A673 (cell line): ENCODE results near the gene BMP4.

ENCODE experiments used
- EZH2 ChIP-seq: fragments of 200-600 bp; sonication (generic); IDR thresholded peaks from 2 replicates; pipeline ENCODE4 v1.6.1; 2017; ENCODE audit warnings: borderline replicate concordance, low read depth, mild to moderate bottlenecking, mixed read lengths, antibody characterized with exemption, low read length; ENCODE audit not compliant: poor library complexity, severe bottlenecking
- TF ChIP-seq, protein P1 (sequence below): fragments of 300-800, 200-600 bp; sonication (generic); conservative IDR thresholded peaks from 2 replicates; pipeline ENCODE4 v1.5.1; 2017; ENCODE audit warnings: low read depth, mild to moderate bottlenecking, antibody characterized with exemption, low read length, moderate library complexity, mixed read lengths

DNA sequence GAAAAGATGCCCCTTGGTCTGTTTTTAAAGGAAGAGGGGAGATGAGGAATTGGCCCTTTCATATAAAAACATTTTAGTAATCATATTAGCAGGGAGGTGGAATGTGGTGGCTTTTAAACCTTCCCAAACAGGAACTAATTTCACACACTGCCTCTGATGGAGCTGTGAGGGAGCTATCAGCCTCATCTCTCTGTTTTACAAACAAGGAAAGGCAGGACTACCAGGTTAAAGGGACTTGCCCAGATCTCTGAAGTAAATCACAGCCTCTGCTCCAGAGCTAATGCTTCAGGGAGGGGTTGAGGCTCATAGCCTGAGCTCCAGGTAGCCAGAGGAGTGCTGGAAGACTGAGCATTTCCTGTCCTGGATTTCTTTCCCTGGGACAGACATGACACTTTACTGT, 1.1 kb upstream of the BMP4 start:
- TF ChIP-seq EZH2: no peak
- TF ChIP-seq, protein P1, sequence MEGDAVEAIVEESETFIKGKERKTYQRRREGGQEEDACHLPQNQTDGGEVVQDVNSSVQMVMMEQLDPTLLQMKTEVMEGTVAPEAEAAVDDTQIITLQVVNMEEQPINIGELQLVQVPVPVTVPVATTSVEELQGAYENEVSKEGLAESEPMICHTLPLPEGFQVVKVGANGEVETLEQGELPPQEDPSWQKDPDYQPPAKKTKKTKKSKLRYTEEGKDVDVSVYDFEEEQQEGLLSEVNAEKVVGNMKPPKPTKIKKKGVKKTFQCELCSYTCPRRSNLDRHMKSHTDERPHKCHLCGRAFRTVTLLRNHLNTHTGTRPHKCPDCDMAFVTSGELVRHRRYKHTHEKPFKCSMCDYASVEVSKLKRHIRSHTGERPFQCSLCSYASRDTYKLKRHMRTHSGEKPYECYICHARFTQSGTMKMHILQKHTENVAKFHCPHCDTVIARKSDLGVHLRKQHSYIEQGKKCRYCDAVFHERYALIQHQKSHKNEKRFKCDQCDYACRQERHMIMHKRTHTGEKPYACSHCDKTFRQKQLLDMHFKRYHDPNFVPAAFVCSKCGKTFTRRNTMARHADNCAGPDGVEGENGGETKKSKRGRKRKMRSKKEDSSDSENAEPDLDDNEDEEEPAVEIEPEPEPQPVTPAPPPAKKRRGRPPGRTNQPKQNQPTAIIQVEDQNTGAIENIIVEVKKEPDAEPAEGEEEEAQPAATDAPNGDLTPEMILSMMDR: no peak
